Osteocyte (in vitro differentiated cells): ENCODE results near the gene TRERF1. TPM values are rescaled to one million over a fixed set of nuclear protein-coding genes. Genes with fewer than 3 reads are reported as not detected.

Source experiments
- DNase-seq: peaks from one replicate; pipeline ENCODE4 v3.0.0; 2021; ENCODE audit warnings: mixed read lengths; ENCODE audit not compliant: unreplicated experiment; ENCODE audit errors: extremely low spot score
- H3K27ac Mint-ChIP-seq: one replicate; pipeline ENCODE4 v1.8.0; 2021; ENCODE audit warnings: mild to moderate bottlenecking, mixed read lengths; ENCODE audit not compliant: unreplicated experiment
- H3K27me3 Mint-ChIP-seq: one replicate; pipeline ENCODE4 v1.8.0; 2021; ENCODE audit warnings: mixed read lengths; ENCODE audit not compliant: unreplicated experiment
- H3K36me3 Mint-ChIP-seq: one replicate; pipeline ENCODE4 v1.8.0; 2021; ENCODE audit warnings: mixed read lengths; ENCODE audit not compliant: unreplicated experiment
- H3K4me1 Mint-ChIP-seq: one replicate; pipeline ENCODE4 v1.8.0; 2021; ENCODE audit warnings: mixed read lengths; ENCODE audit not compliant: unreplicated experiment
- H3K4me3 Mint-ChIP-seq: one replicate; pipeline ENCODE4 v1.8.0; 2021; ENCODE audit warnings: mild to moderate bottlenecking, moderate library complexity, mixed read lengths; ENCODE audit not compliant: unreplicated experiment
- H3K9me3 Mint-ChIP-seq: one replicate; pipeline ENCODE4 v1.8.0; 2021; ENCODE audit warnings: mixed read lengths; ENCODE audit not compliant: unreplicated experiment
- total RNA-seq: library from RNA; stranded (reverse); gene quantifications from 2 replicates; pipeline ENCODE4 v1.2.1, GENCODE V29; 2021
- TF ChIP-seq, protein P1 (sequence below): fragments of 200-600 bp; sonication (generic); IDR thresholded peaks from 2 replicates; pipeline ENCODE4 v1.5.0; 2021; ENCODE audit warnings: antibody characterized with exemption, mild to moderate bottlenecking, moderate library complexity

Gene TRERF1
- total RNA-seq, 1 donor from 2014 or later: 6.4 TPM

GRCh38 chr6:42453654-42454427, 2.1 kb upstream of the TRERF1 start:
- TF ChIP-seq, protein P1, sequence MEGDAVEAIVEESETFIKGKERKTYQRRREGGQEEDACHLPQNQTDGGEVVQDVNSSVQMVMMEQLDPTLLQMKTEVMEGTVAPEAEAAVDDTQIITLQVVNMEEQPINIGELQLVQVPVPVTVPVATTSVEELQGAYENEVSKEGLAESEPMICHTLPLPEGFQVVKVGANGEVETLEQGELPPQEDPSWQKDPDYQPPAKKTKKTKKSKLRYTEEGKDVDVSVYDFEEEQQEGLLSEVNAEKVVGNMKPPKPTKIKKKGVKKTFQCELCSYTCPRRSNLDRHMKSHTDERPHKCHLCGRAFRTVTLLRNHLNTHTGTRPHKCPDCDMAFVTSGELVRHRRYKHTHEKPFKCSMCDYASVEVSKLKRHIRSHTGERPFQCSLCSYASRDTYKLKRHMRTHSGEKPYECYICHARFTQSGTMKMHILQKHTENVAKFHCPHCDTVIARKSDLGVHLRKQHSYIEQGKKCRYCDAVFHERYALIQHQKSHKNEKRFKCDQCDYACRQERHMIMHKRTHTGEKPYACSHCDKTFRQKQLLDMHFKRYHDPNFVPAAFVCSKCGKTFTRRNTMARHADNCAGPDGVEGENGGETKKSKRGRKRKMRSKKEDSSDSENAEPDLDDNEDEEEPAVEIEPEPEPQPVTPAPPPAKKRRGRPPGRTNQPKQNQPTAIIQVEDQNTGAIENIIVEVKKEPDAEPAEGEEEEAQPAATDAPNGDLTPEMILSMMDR: no peak
- Mint-ChIP-seq H3K27ac (peak overlapping the region; percentile 50), H3K4me3 (peak overlapping the region; percentile 99), H3K36me3 (no peaks in the 10 kb centered on the region), H3K27me3 (no peaks in the 10 kb centered on the region), H3K4me1 (peaks cover 26% of the 10 kb centered on the region), H3K9me3 (no peaks in the 10 kb centered on the region)
- DNase-seq: peak; percentile 77

GRCh38 chr6:42453031-42453653, 1.4 kb upstream of the TRERF1 start:
- Mint-ChIP-seq H3K36me3 (peaks cover under 1% of the 10 kb centered on the region), H3K4me3 (peak overlapping the region; percentile 99), H3K27ac (peak overlapping the region; percentile 50), H3K27me3 (no peaks in the 10 kb centered on the region), H3K4me1 (peaks cover 30% of the 10 kb centered on the region), H3K9me3 (no peaks in the 10 kb centered on the region)
- peak; percentile 93 for DNase-seq
- TF ChIP-seq, protein P1: no peak

DNA sequence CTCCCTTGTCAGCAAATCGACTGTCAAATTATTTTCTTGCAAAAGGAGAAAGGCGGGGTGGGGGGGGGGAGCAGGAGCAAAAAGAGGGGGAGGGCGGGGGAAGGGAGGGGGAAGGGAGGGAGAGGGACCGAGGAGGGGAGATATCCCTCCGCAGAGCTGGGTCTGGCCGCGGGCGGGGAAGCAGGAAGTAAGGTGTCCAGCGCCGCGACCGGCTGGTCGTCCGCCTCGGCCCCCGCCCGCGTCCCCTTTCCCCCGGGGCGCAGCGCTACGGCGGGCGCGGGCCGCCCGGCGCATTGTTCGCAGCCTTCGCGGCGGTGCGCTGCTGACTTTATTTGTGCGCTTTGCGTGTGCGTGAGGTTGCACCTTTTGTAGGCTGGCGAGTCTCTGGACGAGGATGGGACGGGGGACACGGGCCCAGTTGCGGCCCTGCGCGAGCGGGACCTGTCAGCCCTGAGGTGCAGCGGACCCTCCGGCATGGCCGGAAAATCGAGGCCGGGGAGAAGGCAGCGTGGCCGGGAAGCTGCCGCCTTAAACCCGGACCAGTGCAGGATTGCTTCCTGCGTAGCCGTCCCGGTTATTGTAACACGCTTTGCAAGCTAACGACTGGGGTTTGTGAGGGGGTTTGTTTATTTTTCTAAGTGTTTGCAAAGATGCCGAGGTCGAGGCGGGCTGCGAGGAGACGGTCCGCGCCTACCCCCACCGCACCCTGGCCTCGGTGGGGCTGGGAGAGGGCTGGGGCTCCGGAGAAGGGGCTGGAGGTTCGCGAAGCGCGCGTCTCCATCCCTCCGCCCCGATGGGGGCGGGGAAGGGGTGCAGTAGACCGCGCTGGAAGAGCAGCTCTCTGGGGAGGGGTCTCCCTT, 675 bp upstream of the TRERF1 start:
- Mint-ChIP-seq H3K4me3 (peak overlapping the region; percentile 99), H3K4me1 (peaks cover 33% of the 10 kb centered on the region), H3K27me3 (no peaks in the 10 kb centered on the region), H3K36me3 (peaks cover 3% of the 10 kb centered on the region), H3K9me3 (no peaks in the 10 kb centered on the region), H3K27ac (peak overlapping the region; percentile 89)
- TF ChIP-seq, protein P1: no peak
- DNase-seq: peak; percentile 89

GRCh38 chr6:42450477-42451332, 1.0 kb downstream of the TRERF1 start:
- H3K27ac Mint-ChIP-seq: peak overlapping the region; percentile 89

More at GRCh38 chr6:42450477-42451332, 1.0 kb downstream of the TRERF1 start:
- H3K36me3 Mint-ChIP-seq: peaks cover 3% of the 10 kb centered on the region
- no peaks in the 10 kb centered on the region for H3K27me3 Mint-ChIP-seq
- H3K9me3 Mint-ChIP-seq: no peaks in the 10 kb centered on the region
- H3K4me1 Mint-ChIP-seq: peaks cover 33% of the 10 kb centered on the region
- TF ChIP-seq, protein P1: no peak
- peak overlapping the region; percentile 99 for H3K4me3 Mint-ChIP-seq
- no peak for DNase-seq
